DOHH2 (cell line): ENCODE measurements around the gene GABRG3.

ENCODE experiments used
- CTCF ChIP-seq: fragments of 200-600 bp; sonication (generic); IDR thresholded peaks from one replicate; pipeline ENCODE4 v1.5.1; 2014; ENCODE audit warnings: antibody characterized with exemption, mild to moderate bottlenecking, low read depth, low read length; ENCODE audit not compliant: poor library complexity, severe bottlenecking
- EZH2phosphoT487 ChIP-seq: fragments of 200-600 bp; sonication (generic); IDR thresholded peaks from 2 replicates; pipeline ENCODE4 v1.6.1; 2017; ENCODE audit warnings: borderline replicate concordance, mild to moderate bottlenecking, antibody characterized with exemption, low read length, moderate library complexity, mixed read lengths

GRCh38 chr15:27541581-27541980 lies 570.6 kb downstream of the GABRG3 start:
- TF ChIP-seq CTCF (no peak), EZH2phosphoT487 (no peak)
